Measurements from ENCODE around the gene CLSTN3. TPM values are rescaled to one million over a fixed set of nuclear protein-coding genes. Genes with fewer than 3 reads are reported as not detected.

CLSTN3 gene
- total RNA-seq, 1 experiment from 2014 or later: 40.2 TPM

GRCh38 chr12:7156259-7157197 lies 26.4 kb downstream of the CLSTN3 start:
- POLR2A ChIA-PET: interaction anchor here (0.6 kb wide), 1 partner anchor 78 kb away, joined by 11 read pairs; no protein-coding TSS in a partner anchor
- no peak overlapping the region for H3K4me3 ChIP-seq (ENCODE audit: low read depth, low read length)
- no peaks in the 10 kb centered on the region for H3K4me1 ChIP-seq
- H3K4me1 Mint-ChIP-seq (ENCODE audit: low read depth, unreplicated experiment): no peaks in the 10 kb centered on the region
- H3K9me3 Mint-ChIP-seq (ENCODE audit: unreplicated experiment): no peaks in the 10 kb centered on the region
- intact Hi-C loops (cut with micrococcal nuclease; ENCODE audit: unreplicated experiment): no loop called here
- H3K4me3 Mint-ChIP-seq (ENCODE audit: unreplicated experiment): no peak overlapping the region
- H3K36me3 Mint-ChIP-seq (ENCODE audit: insufficient read depth, unreplicated experiment): no peaks in the 10 kb centered on the region
- no peak overlapping the region for H3K27ac Mint-ChIP-seq (ENCODE audit: unreplicated experiment)
- TF ChIP-seq CTCF (IDR thresholded peaks at IDR 0.05; ENCODE audit: insufficient read depth in 1 of 2, low read depth in 1 of 2, low read length in 1 of 2, severe bottlenecking in 1 of 2, unreplicated experiment in 1 of 2): no peak
- BruUV-seq (replicated peaks): no TSS peak
- H3K36me3 ChIP-seq (ENCODE audit: control insufficient read depth, insufficient read depth, low read length): peaks cover 2% of the 10 kb centered on the region; the same call in 1 of the 2 replicates
- DNase-seq: no peak
- no peaks in the 10 kb centered on the region for H3K9me3 ChIP-seq
- H3K27me3 Mint-ChIP-seq (ENCODE audit: insufficient read depth, unreplicated experiment): no peaks in the 10 kb centered on the region
- no peaks in the 10 kb centered on the region for H3K27me3 ChIP-seq (replicated peaks; ENCODE audit: control insufficient read depth, insufficient read depth, low read length)
- CTCF ChIA-PET: interaction anchor here (1.3 kb wide), 2 partner anchors 16 to 38 kb away, joined by 3 to 4 read pairs; no protein-coding TSS in a partner anchor

- H3K9me3 ChIP-seq: no peaks in the 10 kb centered on the region
- no peaks in the 10 kb centered on the region for H3K4me1 ChIP-seq
- no peak overlapping the region for H3K4me3 ChIP-seq (ENCODE audit: low read depth, low read length)
- peaks cover under 1% of the 10 kb centered on the region for H3K4me1 Mint-ChIP-seq (ENCODE audit: low read depth, unreplicated experiment)
- no peaks in the 10 kb centered on the region for H3K27me3 Mint-ChIP-seq (ENCODE audit: insufficient read depth, unreplicated experiment)
- H3K36me3 ChIP-seq (ENCODE audit: control insufficient read depth, insufficient read depth, low read length): peaks cover 2% of the 10 kb centered on the region; the same call in 1 of the 2 replicates
- intact Hi-C loops (cut with micrococcal nuclease; ENCODE audit: unreplicated experiment): no loop called here
- H3K4me3 Mint-ChIP-seq (ENCODE audit: unreplicated experiment): no peak overlapping the region
- no peaks in the 10 kb centered on the region for H3K27me3 ChIP-seq (replicated peaks; ENCODE audit: control insufficient read depth, insufficient read depth, low read length)
- no TSS peak for BruUV-seq (replicated peaks)
- no peak overlapping the region for H3K27ac Mint-ChIP-seq (ENCODE audit: unreplicated experiment)
- ChIA-PET POLR2A (no interaction called here), CTCF (interaction anchor here (1.3 kb wide), 2 partner anchors 17 to 37 kb away, joined by 3 to 4 read pairs; no protein-coding TSS in a partner anchor)
- no peak for TF ChIP-seq CTCF (IDR thresholded peaks at IDR 0.05; ENCODE audit: insufficient read depth in 1 of 2, low read depth in 1 of 2, low read length in 1 of 2, severe bottlenecking in 1 of 2, unreplicated experiment in 1 of 2)
- DNase-seq: no peak
- peaks cover 2% of the 10 kb centered on the region for H3K36me3 Mint-ChIP-seq (ENCODE audit: insufficient read depth, unreplicated experiment)
- H3K9me3 Mint-ChIP-seq (ENCODE audit: unreplicated experiment): no peaks in the 10 kb centered on the region
Observed at GRCh38 chr12:7157391-7157790, 27.2 kb downstream of the CLSTN3 start.

- no peaks in the 10 kb centered on the region for H3K9me3 Mint-ChIP-seq (ENCODE audit: unreplicated experiment)
- Histone ChIP-seq H3K4me1 (no peaks in the 10 kb centered on the region), H3K9me3 (peaks cover 13% of the 10 kb centered on the region; the same call in 1 of the 2 replicates), H3K36me3 (ENCODE audit: control insufficient read depth, insufficient read depth, low read length) (no peaks in the 10 kb centered on the region; the same call in 1 of the 2 replicates), H3K27me3 (replicated peaks; ENCODE audit: control insufficient read depth, insufficient read depth, low read length) (no peaks in the 10 kb centered on the region), H3K4me3 (ENCODE audit: low read depth, low read length) (no peak overlapping the region)
- H3K27ac Mint-ChIP-seq (ENCODE audit: unreplicated experiment): no peak overlapping the region
- peaks cover 7% of the 10 kb centered on the region for H3K4me1 Mint-ChIP-seq (ENCODE audit: low read depth, unreplicated experiment)
- ChIA-PET CTCF (interaction anchor here (0.6 kb wide), 2 partner anchors 12 to 18 kb away, joined by 3 read pairs; no protein-coding TSS in a partner anchor), POLR2A (no interaction called here)
- DNase-seq: no peak
- no TSS peak for BruUV-seq (replicated peaks)
- no peak overlapping the region for H3K4me3 Mint-ChIP-seq (ENCODE audit: unreplicated experiment)
- TF ChIP-seq CTCF (IDR thresholded peaks at IDR 0.05; ENCODE audit: insufficient read depth in 1 of 2, low read depth in 1 of 2, low read length in 1 of 2, severe bottlenecking in 1 of 2, unreplicated experiment in 1 of 2): no peak
- H3K36me3 Mint-ChIP-seq (ENCODE audit: insufficient read depth, unreplicated experiment): peaks cover 8% of the 10 kb centered on the region
- peaks cover 4% of the 10 kb centered on the region for H3K27me3 Mint-ChIP-seq (ENCODE audit: insufficient read depth, unreplicated experiment)
- intact Hi-C loops (cut with micrococcal nuclease; ENCODE audit: unreplicated experiment): no loop called here
Observed at GRCh38 chr12:7158781-7159609, 28.8 kb downstream of the CLSTN3 start.

Data from Caco-2 (cell line).